ENCODE data around the gene AACS. TPM values are rescaled to one million over a fixed set of nuclear protein-coding genes. Genes with fewer than 3 reads are reported as not detected.

AACS gene
- total and polyA plus RNA-seq, 4 donors = 6.6 to 27.4 (median 12.1) TPM

GRCh38 chr12:125187780-125188741 lies 122.8 kb downstream of the AACS start:
- Histone ChIP-seq H3K27ac (ENCODE audit: low read depth in 1 of 2, low read length in 2 of 2) (no peak overlapping the region), H3K4me3 (ENCODE audit: low read length in 2 of 2) (peak overlapping the region in 1 of 2 donors; percentile 66), H3K4me1 (ENCODE audit: control insufficient read depth in 1 of 2, insufficient read depth in 2 of 2, low read length in 2 of 2) (no peaks in the 10 kb centered on the region), H3K27me3 (ENCODE audit: control insufficient read depth in 1 of 2, insufficient read depth in 2 of 2, low read length in 1 of 2) (no peaks in the 10 kb centered on the region), H3K36me3 (ENCODE audit: control insufficient read depth in 1 of 2, insufficient read depth in 2 of 2, low read length in 1 of 2) (no peaks in the 10 kb centered on the region), H3K9me3 (ENCODE audit: control insufficient read depth, low read length) (no peaks in the 10 kb centered on the region)
- ATAC-seq (ENCODE audit: low FRiP score) (no peak), DNase-seq (no peak)
- intact Hi-C loops (cut with DNase I) = loop anchor here in 1 of 2 donors (10.0 kb wide), 1 partner anchor 1557 kb away; no protein-coding TSS in a partner anchor
- 10% methylated on average over 24 to 25 of the region's 25 CpGs for WGBS, 2 donors

DNA sequence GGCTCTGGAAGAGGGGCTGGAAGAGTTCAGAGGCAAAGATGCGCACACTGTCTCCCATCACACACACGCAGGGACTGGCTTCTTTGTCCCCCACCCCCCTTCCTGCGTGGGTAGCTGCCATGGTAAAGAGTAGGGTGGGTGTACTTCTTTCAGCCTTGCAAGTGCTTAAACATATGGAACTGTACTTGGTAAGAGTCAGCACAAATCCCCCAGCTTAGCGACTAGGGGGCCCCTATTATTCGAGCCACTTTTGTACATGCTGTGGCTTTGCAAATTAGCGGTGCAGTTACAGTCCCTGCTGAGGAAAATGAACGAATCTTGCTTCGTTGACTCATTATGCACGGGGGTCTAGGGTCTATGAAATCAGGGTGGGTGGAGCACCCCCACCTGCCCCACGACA lies 123.8 kb downstream of the AACS start:
- peak in 1 of 2 donors; percentile 21 for DNase-seq
- no peaks in the 10 kb centered on the region for H3K36me3 ChIP-seq (ENCODE audit: control insufficient read depth in 1 of 2, insufficient read depth in 2 of 2, low read length in 1 of 2)
- no peak overlapping the region for H3K4me3 ChIP-seq (ENCODE audit: low read length in 2 of 2)
- H3K4me1 ChIP-seq (ENCODE audit: control insufficient read depth in 1 of 2, insufficient read depth in 2 of 2, low read length in 2 of 2) = no peaks in the 10 kb centered on the region
- no peaks in the 10 kb centered on the region for H3K9me3 ChIP-seq (ENCODE audit: control insufficient read depth, low read length)
- no peaks in the 10 kb centered on the region for H3K27me3 ChIP-seq (ENCODE audit: control insufficient read depth in 1 of 2, insufficient read depth in 2 of 2, low read length in 1 of 2)
- intact Hi-C loops (cut with DNase I) = loop anchor here in 1 of 2 donors (10.0 kb wide), 1 partner anchor 1556 kb away; no protein-coding TSS in a partner anchor
- ATAC-seq (ENCODE audit: low FRiP score) = no peak
- 23 to 37% methylated on average over 10 of the region's 10 CpGs for WGBS, 2 donors
- H3K27ac ChIP-seq (ENCODE audit: low read depth in 1 of 2, low read length in 2 of 2) = no peak overlapping the region

- H3K27me3 ChIP-seq (ENCODE audit: control insufficient read depth in 1 of 2, insufficient read depth in 2 of 2, low read length in 1 of 2) = no peaks in the 10 kb centered on the region
- no peak overlapping the region for H3K4me3 ChIP-seq (ENCODE audit: low read length in 2 of 2)
- no peaks in the 10 kb centered on the region for H3K36me3 ChIP-seq (ENCODE audit: control insufficient read depth in 1 of 2, insufficient read depth in 2 of 2, low read length in 1 of 2)
- H3K4me1 ChIP-seq (ENCODE audit: control insufficient read depth in 1 of 2, insufficient read depth in 2 of 2, low read length in 2 of 2) = no peaks in the 10 kb centered on the region
- intact Hi-C loops (cut with DNase I) = loop anchor here in 1 of 2 donors (10.0 kb wide), 1 partner anchor 1555 kb away; no protein-coding TSS in a partner anchor
- H3K9me3 ChIP-seq (ENCODE audit: control insufficient read depth, low read length) = no peaks in the 10 kb centered on the region
- WGBS, 2 donors = 38 to 55% methylated on average over 8 of the region's 8 CpGs
- ATAC-seq (ENCODE audit: low FRiP score) (no peak), DNase-seq (peak in 1 of 2 donors; percentile 48)
- no peak overlapping the region for H3K27ac ChIP-seq (ENCODE audit: low read depth in 1 of 2, low read length in 2 of 2)
These were observed 124.3 kb downstream of the AACS start for GRCh38 chr12:125189502-125189901.

DNA sequence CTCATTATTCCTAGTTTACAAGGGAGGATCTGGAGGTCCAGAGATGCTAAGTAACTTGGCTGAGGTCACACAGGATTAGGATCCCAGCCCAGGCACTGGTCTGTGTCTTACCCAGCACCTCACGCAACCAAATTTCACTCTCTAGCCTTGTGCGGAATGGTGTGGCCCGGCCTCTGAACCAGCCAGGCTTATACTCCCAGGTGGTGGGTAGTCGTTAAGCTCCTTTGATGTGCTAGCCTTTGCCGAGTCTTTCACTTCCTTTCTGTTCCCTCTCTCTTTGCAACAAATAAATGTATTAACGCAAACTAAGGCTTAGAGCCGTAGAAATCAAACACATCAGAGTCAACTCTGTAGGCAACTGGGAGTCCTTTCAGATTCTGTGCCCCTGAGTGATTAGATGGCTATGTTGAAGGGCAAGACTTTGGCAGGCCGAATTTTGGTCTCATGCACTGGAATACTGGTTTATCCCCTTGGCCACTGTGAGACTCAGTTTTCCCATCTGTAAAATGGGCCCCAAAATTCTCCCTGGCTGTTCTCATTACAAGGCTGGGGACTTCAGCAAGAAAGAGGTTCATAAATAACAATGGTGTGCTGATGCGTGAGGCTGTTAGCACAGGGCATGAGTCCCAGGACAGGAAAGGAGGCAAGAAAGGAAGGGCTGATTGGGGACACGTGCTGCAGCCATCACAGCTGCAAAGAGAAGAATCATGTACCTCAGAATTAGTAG lies 126.3 kb downstream of the AACS start:
- H3K27ac ChIP-seq (ENCODE audit: low read depth in 1 of 2, low read length in 2 of 2) = no peak overlapping the region
- DNase-seq (no peak), ATAC-seq (ENCODE audit: low FRiP score) (no peak)
- WGBS, 2 donors = 82 to 88% methylated on average over 10 of the region's 10 CpGs
- H3K27me3 ChIP-seq (ENCODE audit: control insufficient read depth in 1 of 2, insufficient read depth in 2 of 2, low read length in 1 of 2) = no peaks in the 10 kb centered on the region
- H3K9me3 ChIP-seq (ENCODE audit: control insufficient read depth, low read length) = no peaks in the 10 kb centered on the region
- intact Hi-C loops (cut with DNase I) = no loop called here
- H3K36me3 ChIP-seq (ENCODE audit: control insufficient read depth in 1 of 2, insufficient read depth in 2 of 2, low read length in 1 of 2) = no peaks in the 10 kb centered on the region
- no peak overlapping the region for H3K4me3 ChIP-seq (ENCODE audit: low read length in 2 of 2)
- H3K4me1 ChIP-seq (ENCODE audit: control insufficient read depth in 1 of 2, insufficient read depth in 2 of 2, low read length in 2 of 2) = no peaks in the 10 kb centered on the region

DNA sequence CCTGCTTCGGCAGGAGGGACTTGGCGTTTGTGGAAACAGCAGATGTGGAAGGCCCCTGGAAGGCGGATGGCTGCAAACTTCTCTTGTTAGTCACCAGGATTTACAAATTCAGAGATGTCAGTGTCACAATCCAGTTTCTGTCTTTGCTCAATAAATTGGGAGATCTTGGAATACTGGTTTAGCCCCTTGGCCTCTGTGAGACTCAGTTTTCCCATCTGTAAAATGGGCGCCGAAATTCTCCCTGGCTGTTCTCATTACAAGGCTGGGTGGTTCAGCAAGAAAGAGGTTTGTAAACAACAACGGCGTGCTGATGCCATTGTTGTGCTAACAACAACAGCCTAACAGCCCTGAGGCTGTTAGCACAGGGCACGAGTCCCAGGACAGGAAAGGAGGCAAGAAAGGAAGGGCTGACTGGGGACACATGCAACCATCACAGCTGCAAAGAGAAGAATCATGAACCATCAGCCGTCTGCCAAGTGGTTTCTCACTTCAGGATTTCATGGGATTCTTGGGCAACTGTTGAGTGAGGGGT lies 127.5 kb downstream of the AACS start:
- H3K4me3 ChIP-seq (ENCODE audit: low read length in 2 of 2) = no peak overlapping the region
- ATAC-seq (ENCODE audit: low FRiP score) (no peak), DNase-seq (no peak)
- H3K36me3 ChIP-seq (ENCODE audit: control insufficient read depth in 1 of 2, insufficient read depth in 2 of 2, low read length in 1 of 2) = no peaks in the 10 kb centered on the region
- 77 to 82% methylated on average over 9 of the region's 9 CpGs for WGBS, 2 donors
- intact Hi-C loops (cut with DNase I) = no loop called here
- no peaks in the 10 kb centered on the region for H3K9me3 ChIP-seq (ENCODE audit: control insufficient read depth, low read length)
- H3K4me1 ChIP-seq (ENCODE audit: control insufficient read depth in 1 of 2, insufficient read depth in 2 of 2, low read length in 2 of 2) = no peaks in the 10 kb centered on the region
- no peak overlapping the region for H3K27ac ChIP-seq (ENCODE audit: low read depth in 1 of 2, low read length in 2 of 2)
- H3K27me3 ChIP-seq (ENCODE audit: control insufficient read depth in 1 of 2, insufficient read depth in 2 of 2, low read length in 1 of 2) = no peaks in the 10 kb centered on the region

Other genes with a start within 250 kb of the AACS start
- gene SCARB1, start 201.6 kb upstream of the AACS start, total RNA-seq = 10 to 100 TPM; 15.0 to 38.5 TPM
- gene SCARB1, start 201.6 kb upstream of the AACS start, polyA plus RNA-seq = 1 to 10 TPM; 6.6 to 8.9 TPM
- 1,000 to 10,000 TPM in 1 of 2 donors, 100 to 1,000 TPM in 1; 956 to 1,844 TPM for gene UBC, start 150.8 kb upstream of the AACS start, total RNA-seq
- 1,000 to 10,000 TPM in 1 of 2 donors, 100 to 1,000 TPM in 1; 667 to 1,550 TPM for gene UBC, start 150.8 kb upstream of the AACS start, polyA plus RNA-seq
- gene DHX37, start 76.3 kb upstream of the AACS start, total RNA-seq = 10 to 100 TPM; 14.8 to 17.1 TPM
- 1 to 10 TPM; 3.9 to 8.6 TPM for gene DHX37, start 76.3 kb upstream of the AACS start, polyA plus RNA-seq
- gene BRI3BP, start 71.8 kb upstream of the AACS start, total RNA-seq = 1 to 10 TPM; 3.6 to 5.2 TPM
- gene BRI3BP, start 71.8 kb upstream of the AACS start, polyA plus RNA-seq = 1 to 10 TPM; 1.7 to 3.3 TPM
- 1 to 10 TPM; 2.9 to 3.9 TPM for gene TMEM132B, start 121.0 kb downstream of the AACS start, total RNA-seq
- under 1 TPM; 0.13 to 0.63 TPM for gene TMEM132B, start 121.0 kb downstream of the AACS start, polyA plus RNA-seq